Ovary (tissue), 3 donors: Measurements from ENCODE around the gene EIF4E1B.

Experiments
- EP300 ChIP-seq: sonication (generic); formaldehyde crosslinking; IDR thresholded peaks from one replicate; pipeline ENCODE4 v1.6.1; 2017; ENCODE audit warnings: antibody characterized with exemption
- POLR2A ChIP-seq: fragments of 450-650 bp; IDR thresholded peaks from one replicate; pipeline ENCODE4 v1.6.1; 2017; ENCODE audit warnings: antibody characterized with exemption, mild to moderate bottlenecking, moderate library complexity
- TF ChIP-seq, protein P1 (sequence below), 3 donors: fragments of 450-650 bp in 2 of 3; fragments of 200-600 bp in 1 of 3; IDR thresholded peaks; one replicate each; pipeline versions ENCODE4 v1.5.1 to v1.8.0; 2016 to 2022; ENCODE audit warnings: antibody characterized with exemption in 3 of 3, mild to moderate bottlenecking in 1 of 3
- donor health status: DM: no; HTN: no; CAD: no.

DNA sequence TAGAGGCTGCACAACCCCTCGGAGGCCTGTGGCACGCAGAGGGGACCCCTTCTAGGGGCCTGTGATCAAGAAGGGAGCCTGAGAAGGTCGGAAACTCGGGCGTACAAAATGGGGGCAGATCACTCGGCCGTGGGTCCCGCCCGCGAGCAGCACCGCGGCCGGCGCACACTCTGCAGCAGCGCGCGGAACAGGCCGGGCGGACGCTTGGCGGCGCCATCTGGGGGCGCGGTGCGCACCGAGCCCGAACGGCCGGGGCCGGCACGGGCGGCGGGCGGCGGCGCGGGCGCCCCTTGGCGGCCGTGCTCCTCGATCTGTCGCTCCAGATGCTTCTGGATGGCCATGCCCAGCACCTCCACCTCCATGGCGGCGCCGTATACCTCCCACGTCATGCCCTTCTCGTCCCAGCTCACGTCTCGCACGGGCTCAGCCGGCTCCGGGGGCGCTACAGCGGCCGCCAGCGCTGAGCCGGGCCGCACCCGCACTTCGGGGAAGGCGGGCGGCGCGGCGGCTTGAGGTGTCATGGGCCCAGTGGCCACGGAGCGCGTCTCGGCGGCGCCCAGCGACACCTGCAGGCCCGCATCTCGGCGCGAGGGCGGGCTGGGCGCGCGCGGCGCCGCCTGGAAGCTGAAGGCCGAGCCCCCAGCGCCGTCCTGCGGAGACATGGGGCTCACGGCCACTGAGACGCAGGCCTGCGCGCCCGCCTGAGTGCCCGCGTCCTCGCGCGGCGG lies 33.6 kb upstream of the EIF4E1B start:
- TF ChIP-seq, protein P1, sequence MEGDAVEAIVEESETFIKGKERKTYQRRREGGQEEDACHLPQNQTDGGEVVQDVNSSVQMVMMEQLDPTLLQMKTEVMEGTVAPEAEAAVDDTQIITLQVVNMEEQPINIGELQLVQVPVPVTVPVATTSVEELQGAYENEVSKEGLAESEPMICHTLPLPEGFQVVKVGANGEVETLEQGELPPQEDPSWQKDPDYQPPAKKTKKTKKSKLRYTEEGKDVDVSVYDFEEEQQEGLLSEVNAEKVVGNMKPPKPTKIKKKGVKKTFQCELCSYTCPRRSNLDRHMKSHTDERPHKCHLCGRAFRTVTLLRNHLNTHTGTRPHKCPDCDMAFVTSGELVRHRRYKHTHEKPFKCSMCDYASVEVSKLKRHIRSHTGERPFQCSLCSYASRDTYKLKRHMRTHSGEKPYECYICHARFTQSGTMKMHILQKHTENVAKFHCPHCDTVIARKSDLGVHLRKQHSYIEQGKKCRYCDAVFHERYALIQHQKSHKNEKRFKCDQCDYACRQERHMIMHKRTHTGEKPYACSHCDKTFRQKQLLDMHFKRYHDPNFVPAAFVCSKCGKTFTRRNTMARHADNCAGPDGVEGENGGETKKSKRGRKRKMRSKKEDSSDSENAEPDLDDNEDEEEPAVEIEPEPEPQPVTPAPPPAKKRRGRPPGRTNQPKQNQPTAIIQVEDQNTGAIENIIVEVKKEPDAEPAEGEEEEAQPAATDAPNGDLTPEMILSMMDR (IDR thresholded peaks at IDR 0.05) = peak in 1 of 3 donors; percentile 25
- TF ChIP-seq EP300 (no peak), POLR2A (no peak)
